Fibroblast of villous mesenchyme (primary cell): Measurements from ENCODE around the gene ADGRF3. TPM values are rescaled to one million over a fixed set of nuclear protein-coding genes. Genes with fewer than 3 reads are reported as not detected.
A peak's percentile ranks its signal among the peaks of the same experiment; 100 is the strongest.
"Not testable (repeated sequence)": the region's sequence is repeated elsewhere in the genome, so short reads cannot be mapped to it uniquely, and the experiment has no call there.

ENCODE experiments used
- DNase-seq: peaks from one replicate; pipeline ENCODE4 v3.0.0-alpha.2; 2010; ENCODE audit warnings: low read depth
- H3K4me3 ChIP-seq: 2 replicates; pipeline ENCODE4 v1.5.1; 2011; ENCODE audit warnings: low read depth, mild to moderate bottlenecking, low read length
- total RNA-seq: library from RNA; depleted of rRNA; stranded (reverse); fragments of >200 nt; gene quantifications from 2 replicates; pipeline ENCODE4 v1.2.3, GENCODE V29; 2012
- TF ChIP-seq, protein P1 (sequence below): IDR thresholded peaks from 2 replicates; pipeline ENCODE4 v1.5.1; 2012; ENCODE audit warnings: low read depth, mild to moderate bottlenecking, low read length; ENCODE audit not compliant: insufficient read depth

ADGRF3 gene
- total RNA-seq, 1 donor: under 0.01 TPM

DNA sequence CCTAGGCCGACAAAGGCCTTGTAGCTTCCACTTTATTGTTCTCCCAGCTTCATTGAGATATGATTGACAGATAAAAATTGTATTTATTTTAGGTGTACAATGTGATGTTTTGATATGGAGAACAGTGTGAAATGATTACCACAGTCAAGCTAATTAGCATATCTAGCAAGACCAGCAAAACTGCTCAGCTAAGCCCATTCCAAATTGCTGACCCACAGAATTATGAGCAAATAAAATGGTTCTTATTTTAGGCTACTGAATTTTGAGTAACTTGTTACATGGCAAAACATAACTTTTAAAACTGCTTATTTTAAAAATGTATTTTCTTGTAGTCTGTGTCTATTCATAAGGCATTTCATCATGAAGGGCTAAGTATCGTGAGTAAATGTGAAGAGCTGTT is 9.3 kb downstream of the ADGRF3 start:
- DNase-seq: no peak
- no peak overlapping the region for H3K4me3 ChIP-seq
- TF ChIP-seq, protein P1, sequence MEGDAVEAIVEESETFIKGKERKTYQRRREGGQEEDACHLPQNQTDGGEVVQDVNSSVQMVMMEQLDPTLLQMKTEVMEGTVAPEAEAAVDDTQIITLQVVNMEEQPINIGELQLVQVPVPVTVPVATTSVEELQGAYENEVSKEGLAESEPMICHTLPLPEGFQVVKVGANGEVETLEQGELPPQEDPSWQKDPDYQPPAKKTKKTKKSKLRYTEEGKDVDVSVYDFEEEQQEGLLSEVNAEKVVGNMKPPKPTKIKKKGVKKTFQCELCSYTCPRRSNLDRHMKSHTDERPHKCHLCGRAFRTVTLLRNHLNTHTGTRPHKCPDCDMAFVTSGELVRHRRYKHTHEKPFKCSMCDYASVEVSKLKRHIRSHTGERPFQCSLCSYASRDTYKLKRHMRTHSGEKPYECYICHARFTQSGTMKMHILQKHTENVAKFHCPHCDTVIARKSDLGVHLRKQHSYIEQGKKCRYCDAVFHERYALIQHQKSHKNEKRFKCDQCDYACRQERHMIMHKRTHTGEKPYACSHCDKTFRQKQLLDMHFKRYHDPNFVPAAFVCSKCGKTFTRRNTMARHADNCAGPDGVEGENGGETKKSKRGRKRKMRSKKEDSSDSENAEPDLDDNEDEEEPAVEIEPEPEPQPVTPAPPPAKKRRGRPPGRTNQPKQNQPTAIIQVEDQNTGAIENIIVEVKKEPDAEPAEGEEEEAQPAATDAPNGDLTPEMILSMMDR: no peak

DNA sequence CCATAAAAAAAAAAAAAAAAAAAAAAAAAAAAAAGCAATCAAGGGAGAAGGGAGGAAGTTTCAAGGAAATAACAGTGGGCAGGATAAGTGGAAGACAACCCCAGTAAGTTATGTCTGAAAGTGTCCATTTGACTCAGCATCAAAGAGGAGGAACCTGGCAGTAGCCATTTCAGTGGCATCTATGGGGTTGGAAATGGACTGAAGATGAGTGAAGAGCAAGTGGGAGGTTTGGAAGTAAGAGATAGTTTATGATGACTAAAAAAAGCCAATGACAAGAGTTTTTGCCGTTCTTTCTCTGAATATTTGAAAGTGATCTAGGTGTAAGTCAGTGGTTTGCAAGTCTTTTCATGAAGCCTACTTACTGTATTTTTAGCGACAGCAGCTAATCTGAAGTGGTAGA is 9.9 kb downstream of the ADGRF3 start:
- H3K4me3 ChIP-seq: no peak overlapping the region
- TF ChIP-seq, protein P1: no peak
- no peak for DNase-seq

DNA sequence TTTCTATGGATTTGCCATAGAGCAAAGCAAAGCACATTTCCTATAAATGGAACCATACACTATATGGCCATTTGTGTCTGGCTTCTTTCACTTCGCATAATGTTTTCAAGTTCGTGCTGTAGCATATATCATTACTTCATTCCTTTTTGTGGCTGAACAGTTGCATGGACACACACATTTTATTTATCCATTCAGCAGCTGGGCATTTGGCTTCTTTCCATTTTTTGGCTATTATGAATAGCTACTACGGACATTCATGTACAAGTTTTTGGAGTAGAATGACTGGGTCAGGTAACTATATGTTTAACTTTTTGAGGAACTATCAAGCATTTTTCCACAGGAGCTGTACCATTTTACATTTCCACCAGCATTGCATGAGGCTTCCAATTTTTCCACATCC is 11.4 kb downstream of the ADGRF3 start:
- H3K4me3 ChIP-seq: no peak overlapping the region
- no peak for DNase-seq
- TF ChIP-seq, protein P1: no peak

DNA sequence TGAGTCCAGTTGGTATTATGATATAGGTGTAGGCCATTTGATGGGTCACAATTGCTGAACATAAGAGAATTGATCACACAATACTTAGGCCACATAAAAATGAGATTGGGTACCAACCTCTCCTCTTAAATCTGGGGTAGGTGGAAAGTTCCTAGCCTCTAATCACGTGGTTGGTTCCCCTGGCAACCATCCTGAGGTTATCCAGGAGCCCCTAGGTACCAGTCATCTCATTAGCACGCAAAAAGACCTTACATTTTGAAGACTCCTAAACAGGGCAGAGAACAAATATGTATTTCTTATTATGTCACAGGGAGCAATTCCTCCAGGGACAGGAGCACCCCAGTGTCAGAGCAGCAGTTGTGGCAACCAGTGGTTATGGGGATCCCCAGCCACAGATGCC is 13.3 kb downstream of the ADGRF3 start:
- DNase-seq: no peak
- TF ChIP-seq, protein P1: no peak
- no peak overlapping the region for H3K4me3 ChIP-seq

DNA sequence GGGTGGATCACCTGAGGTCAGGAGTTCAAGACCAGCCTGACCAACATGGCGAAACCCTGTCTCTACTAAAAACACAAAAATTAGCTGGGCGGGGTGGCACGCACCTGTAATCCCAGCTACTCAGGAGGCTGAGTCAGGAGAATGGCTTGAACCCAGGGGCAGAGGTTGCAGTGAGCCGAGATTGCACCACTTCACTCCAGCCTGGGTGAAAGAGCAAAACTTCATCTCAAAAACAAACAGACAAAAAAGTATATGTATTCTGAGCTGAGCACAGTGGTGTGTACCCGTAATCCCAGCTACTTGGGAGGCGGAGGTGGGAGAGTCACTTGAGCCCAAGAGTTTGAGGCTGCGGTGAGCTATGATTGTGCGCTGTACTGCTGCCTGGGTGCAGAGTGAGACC is 15.3 kb downstream of the ADGRF3 start:
- not testable (repeated sequence) for H3K4me3 ChIP-seq, DNase-seq

DNA sequence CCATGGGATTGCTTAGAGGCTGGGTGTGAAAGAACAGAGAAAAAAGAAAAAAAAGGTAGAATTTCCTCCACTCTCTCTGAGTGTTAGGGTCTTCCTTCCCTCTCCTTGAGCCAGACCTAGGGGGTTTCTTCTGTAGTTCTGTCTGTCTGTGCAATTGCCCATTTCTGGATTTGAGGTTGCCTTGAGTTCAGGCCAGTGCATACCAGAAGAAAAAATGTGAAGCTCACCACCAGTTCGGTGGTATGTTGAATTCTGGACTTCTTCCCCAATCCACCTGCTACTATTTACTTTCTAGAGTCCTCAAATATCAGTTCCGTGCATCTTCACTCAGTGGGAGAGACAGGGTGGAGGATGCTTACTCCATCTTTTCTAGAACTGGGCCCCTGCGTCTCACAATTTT is 16.0 kb downstream of the ADGRF3 start:
- DNase-seq: peak; percentile 22
- peak overlapping the region; percentile 5 for H3K4me3 ChIP-seq
- TF ChIP-seq, protein P1: no peak

DNA sequence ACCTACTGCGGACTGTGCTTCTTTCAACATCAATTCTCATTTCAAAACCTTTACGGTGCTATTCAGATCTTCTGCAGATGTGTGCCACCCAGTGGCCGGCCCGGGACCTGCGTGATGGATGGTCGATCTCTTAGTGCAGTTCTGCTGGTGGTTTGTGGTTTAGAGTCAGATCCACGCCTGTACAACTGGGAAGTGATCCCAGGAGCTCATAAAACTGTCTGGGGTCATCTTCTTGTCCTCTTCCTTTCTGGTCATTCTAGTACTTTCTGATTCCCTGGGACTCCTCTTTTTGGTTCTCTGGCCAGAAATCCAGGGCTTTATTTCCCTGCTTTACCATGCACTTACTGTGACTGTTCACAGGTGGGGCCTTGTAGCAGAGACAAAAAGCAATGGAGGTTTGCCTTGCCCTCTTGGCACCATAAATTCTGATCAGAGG is 16.5 kb downstream of the ADGRF3 start:
- TF ChIP-seq, protein P1: peak; percentile 93
- H3K4me3 ChIP-seq: peak overlapping the region; percentile 5
- peak; percentile 97 for DNase-seq

DNA sequence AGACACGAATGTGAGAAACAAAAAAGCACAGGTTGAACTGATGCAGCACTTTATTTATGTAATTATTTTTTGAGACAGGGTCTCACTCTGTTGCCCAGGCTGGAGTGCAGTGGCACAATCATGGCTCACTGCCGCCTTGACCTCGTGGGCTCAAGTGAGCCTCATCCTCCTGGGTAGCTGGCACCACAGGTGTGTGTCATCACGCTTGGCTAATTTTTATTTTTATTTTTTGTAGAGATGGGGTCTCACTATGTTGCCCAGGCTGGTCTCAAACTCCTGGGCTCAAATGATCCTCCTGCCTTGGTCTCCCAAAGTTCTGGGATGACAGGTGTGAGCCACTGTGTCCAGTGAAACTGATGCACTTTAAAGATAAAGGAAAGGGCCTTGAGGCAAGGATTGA is 17.5 kb downstream of the ADGRF3 start:
- DNase-seq: not testable (repeated sequence)

More for the DNA sequence above, 17.5 kb downstream of the ADGRF3 start:
- H3K4me3 ChIP-seq: not testable (repeated sequence)
